ENCODE data around the gene GREM1. TPM values are rescaled to one million over a fixed set of nuclear protein-coding genes. Genes with fewer than 3 reads are reported as not detected.
A peak's percentile ranks its signal among the peaks of the same experiment; 100 is the strongest.

Gene GREM1
- total RNA-seq, 2 experiments from 2014 or later = not detected

- ATAC-seq (no peak), DNase-seq (no peak)
- H3K4me3 Mint-ChIP-seq = no peak overlapping the region
- H3K27me3 Mint-ChIP-seq = no peaks in the 10 kb centered on the region
- POLR2A ChIA-PET = no interaction called here
- CTCF ChIA-PET = no interaction called here
- H3K9me3 Mint-ChIP-seq (ENCODE audit: low read depth) = no peaks in the 10 kb centered on the region
- H3K27ac Mint-ChIP-seq = no peak overlapping the region
- no peaks in the 10 kb centered on the region for H3K36me3 Mint-ChIP-seq (ENCODE audit: low read depth)
- intact Hi-C loops (cut with DNase I, micrococcal nuclease) = no loop called here
- peaks cover 9% of the 10 kb centered on the region for H3K4me1 Mint-ChIP-seq
These were observed 34.7 kb upstream of the GREM1 start for GRCh38 chr15:32682977-32683630.

DNA sequence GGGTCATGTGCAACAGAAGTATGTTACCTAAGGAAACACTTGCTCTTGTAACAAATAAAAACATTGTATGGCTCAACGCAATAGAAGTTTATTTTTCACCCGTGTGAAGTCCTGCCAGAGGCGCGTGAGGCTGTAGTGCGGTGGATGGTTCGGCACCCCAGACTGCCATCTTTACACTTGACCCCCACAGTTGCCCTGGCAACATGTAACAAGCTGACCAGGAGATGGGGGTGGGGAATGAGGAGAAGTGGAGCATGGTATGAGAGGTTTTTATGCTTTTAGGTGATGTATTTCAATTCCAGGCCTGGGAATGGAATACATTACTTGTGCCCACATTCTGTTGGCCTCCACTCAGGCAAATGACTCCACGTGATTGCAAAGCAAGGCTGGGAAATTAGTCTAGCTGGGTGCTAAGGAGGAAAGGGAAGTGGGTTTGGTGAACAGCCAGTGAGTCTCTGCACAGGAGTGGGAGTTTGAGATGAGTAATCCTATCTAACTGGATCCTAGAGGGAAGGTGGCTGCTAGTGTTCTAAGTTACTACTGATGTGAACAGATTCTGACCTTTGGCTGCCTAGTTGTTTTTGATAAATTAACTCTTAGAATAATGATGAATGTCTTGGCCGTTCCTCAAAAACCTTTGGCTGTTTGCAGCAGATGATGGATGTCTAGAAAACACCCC, 33.8 kb upstream of the GREM1 start:
- DNase-seq (peak; percentile 8), ATAC-seq (peak; percentile 77)
- intact Hi-C loops (cut with DNase I, micrococcal nuclease) = no loop called here
- Mint-ChIP-seq H3K4me1 (peaks cover 9% of the 10 kb centered on the region), H3K9me3 (ENCODE audit: low read depth) (no peaks in the 10 kb centered on the region), H3K4me3 (no peak overlapping the region), H3K27me3 (no peaks in the 10 kb centered on the region), H3K27ac (no peak overlapping the region), H3K36me3 (ENCODE audit: low read depth) (no peaks in the 10 kb centered on the region)
- POLR2A ChIA-PET = no interaction called here
- CTCF ChIA-PET = interaction anchor here (0.7 kb wide), 1 partner anchor 159 kb away, joined by 3 read pairs; no protein-coding TSS in a partner anchor

GRCh38 chr15:32685576-32685975, 32.2 kb upstream of the GREM1 start:
- no peaks in the 10 kb centered on the region for H3K27me3 Mint-ChIP-seq
- ATAC-seq (no peak), DNase-seq (no peak)
- H3K4me3 Mint-ChIP-seq = no peak overlapping the region
- CTCF ChIA-PET = no interaction called here
- intact Hi-C loops (cut with DNase I, micrococcal nuclease) = no loop called here
- no peaks in the 10 kb centered on the region for H3K9me3 Mint-ChIP-seq (ENCODE audit: low read depth)
- no peak overlapping the region for H3K27ac Mint-ChIP-seq
- H3K36me3 Mint-ChIP-seq (ENCODE audit: low read depth) = no peaks in the 10 kb centered on the region
- peaks cover 9% of the 10 kb centered on the region for H3K4me1 Mint-ChIP-seq
- POLR2A ChIA-PET = no interaction called here

DNA sequence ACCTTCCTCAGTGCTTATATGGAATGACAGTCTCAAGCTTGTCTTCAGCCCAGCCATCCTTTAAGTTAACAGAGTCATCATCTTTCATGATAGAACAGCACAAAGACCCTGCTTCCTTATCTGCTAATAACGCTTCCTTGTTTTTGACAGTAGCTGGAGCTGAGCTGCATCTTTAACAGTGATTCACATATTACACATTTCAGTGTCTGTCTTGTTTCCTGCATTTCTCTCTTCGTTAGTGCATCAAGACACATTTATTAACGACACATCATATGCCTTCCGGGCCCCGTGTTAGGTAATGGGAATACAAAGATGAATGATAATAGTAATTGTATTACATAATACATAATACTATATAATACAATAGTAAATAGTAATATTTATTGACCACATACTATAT, 30.2 kb upstream of the GREM1 start:
- Mint-ChIP-seq H3K9me3 (ENCODE audit: low read depth) (no peaks in the 10 kb centered on the region), H3K27ac (no peak overlapping the region), H3K27me3 (no peaks in the 10 kb centered on the region), H3K4me1 (peaks cover 9% of the 10 kb centered on the region), H3K4me3 (no peak overlapping the region), H3K36me3 (ENCODE audit: low read depth) (no peaks in the 10 kb centered on the region)
- ChIA-PET POLR2A (no interaction called here), CTCF (interaction anchor here (1.1 to 1.3 kb wide), 2 partner anchors 21 to 25 kb away, joined by 3 read pairs; no protein-coding TSS in a partner anchor)
- DNase-seq (no peak), ATAC-seq (no peak)
- intact Hi-C loops (cut with DNase I, micrococcal nuclease) = no loop called here

GRCh38 chr15:32688151-32688639, 29.6 kb upstream of the GREM1 start:
- peaks cover 9% of the 10 kb centered on the region for H3K4me1 Mint-ChIP-seq
- H3K27ac Mint-ChIP-seq = no peak overlapping the region
- H3K9me3 Mint-ChIP-seq (ENCODE audit: low read depth) = no peaks in the 10 kb centered on the region
- no peak overlapping the region for H3K4me3 Mint-ChIP-seq
- no peak for DNase-seq
- ATAC-seq = no peak
- no peaks in the 10 kb centered on the region for H3K27me3 Mint-ChIP-seq
- ChIA-PET POLR2A (no interaction called here), CTCF (interaction anchor here (1.1 to 1.3 kb wide), 2 partner anchors 21 to 26 kb away, joined by 3 read pairs; no protein-coding TSS in a partner anchor)
- intact Hi-C loops (cut with DNase I, micrococcal nuclease) = no loop called here
- no peaks in the 10 kb centered on the region for H3K36me3 Mint-ChIP-seq (ENCODE audit: low read depth)

- ATAC-seq (no peak), DNase-seq (no peak)
- Mint-ChIP-seq H3K4me3 (no peak overlapping the region), H3K9me3 (ENCODE audit: low read depth) (no peaks in the 10 kb centered on the region), H3K27ac (no peak overlapping the region), H3K27me3 (no peaks in the 10 kb centered on the region), H3K36me3 (ENCODE audit: low read depth) (no peaks in the 10 kb centered on the region), H3K4me1 (no peaks in the 10 kb centered on the region)
- intact Hi-C loops (cut with DNase I, micrococcal nuclease) = no loop called here
- CTCF ChIA-PET = no interaction called here
- POLR2A ChIA-PET = no interaction called here
These were observed 26.7 kb upstream of the GREM1 start for GRCh38 chr15:32690941-32691688.

- Mint-ChIP-seq H3K4me3 (no peak overlapping the region), H3K4me1 (no peaks in the 10 kb centered on the region), H3K27me3 (no peaks in the 10 kb centered on the region), H3K9me3 (ENCODE audit: low read depth) (no peaks in the 10 kb centered on the region), H3K27ac (no peak overlapping the region), H3K36me3 (ENCODE audit: low read depth) (no peaks in the 10 kb centered on the region)
- ATAC-seq (no peak), DNase-seq (no peak)
- CTCF ChIA-PET = no interaction called here
- POLR2A ChIA-PET = no interaction called here
- intact Hi-C loops (cut with DNase I, micrococcal nuclease) = no loop called here
These were observed 26.1 kb upstream of the GREM1 start for GRCh38 chr15:32691689-32692038.

- ChIA-PET POLR2A (no interaction called here), CTCF (no interaction called here)
- DNase-seq = no peak
- Mint-ChIP-seq H3K9me3 (ENCODE audit: low read depth) (no peaks in the 10 kb centered on the region), H3K4me3 (no peak overlapping the region), H3K27me3 (no peaks in the 10 kb centered on the region), H3K27ac (no peak overlapping the region), H3K4me1 (no peaks in the 10 kb centered on the region), H3K36me3 (ENCODE audit: low read depth) (no peaks in the 10 kb centered on the region)
- no peak for ATAC-seq
- intact Hi-C loops (cut with DNase I, micrococcal nuclease) = no loop called here
These were observed 25.5 kb upstream of the GREM1 start for GRCh38 chr15:32692286-32692685.

DNA sequence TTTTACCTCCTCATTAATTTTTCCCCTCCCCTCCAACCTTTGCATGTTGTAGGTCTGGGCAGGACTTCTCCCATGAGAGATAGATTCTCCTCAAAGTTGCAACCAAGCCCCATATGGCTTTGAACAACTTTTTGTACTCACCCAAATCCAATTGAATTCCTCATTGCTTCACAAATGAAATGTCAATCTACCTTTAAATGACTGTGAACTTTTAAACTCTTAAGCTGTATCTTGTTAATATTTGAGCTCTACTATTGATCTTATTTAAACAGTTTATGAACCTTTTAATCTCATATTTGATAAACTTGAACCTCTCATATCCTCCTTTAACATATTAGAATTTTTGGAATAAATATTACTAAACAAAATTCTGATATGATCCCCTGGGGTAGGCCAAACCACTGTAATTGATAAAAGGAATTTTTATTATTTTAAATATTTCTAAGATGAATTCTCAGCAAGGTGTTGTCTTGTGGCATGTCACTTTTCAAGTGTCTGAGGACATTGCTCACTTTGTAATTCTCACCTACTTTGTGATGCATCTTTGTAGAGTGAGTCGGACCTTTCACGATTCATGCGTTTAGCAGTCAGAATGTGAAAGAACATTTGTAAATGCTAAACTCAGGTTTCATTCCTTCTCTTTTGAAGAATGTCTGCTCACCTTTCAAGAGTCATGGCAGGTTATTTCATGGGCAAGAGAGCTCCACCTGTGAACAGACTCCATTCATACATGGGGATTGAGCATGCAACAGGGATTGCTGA, 23.4 kb upstream of the GREM1 start:
- ChIA-PET POLR2A (no interaction called here), CTCF (no interaction called here)
- ATAC-seq = peak; percentile 60
- Mint-ChIP-seq H3K36me3 (ENCODE audit: low read depth) (no peaks in the 10 kb centered on the region), H3K9me3 (ENCODE audit: low read depth) (no peaks in the 10 kb centered on the region), H3K27ac (no peak overlapping the region), H3K27me3 (no peaks in the 10 kb centered on the region), H3K4me1 (no peaks in the 10 kb centered on the region), H3K4me3 (no peak overlapping the region)
- DNase-seq = no peak
- intact Hi-C loops (cut with DNase I, micrococcal nuclease) = no loop called here

DNA sequence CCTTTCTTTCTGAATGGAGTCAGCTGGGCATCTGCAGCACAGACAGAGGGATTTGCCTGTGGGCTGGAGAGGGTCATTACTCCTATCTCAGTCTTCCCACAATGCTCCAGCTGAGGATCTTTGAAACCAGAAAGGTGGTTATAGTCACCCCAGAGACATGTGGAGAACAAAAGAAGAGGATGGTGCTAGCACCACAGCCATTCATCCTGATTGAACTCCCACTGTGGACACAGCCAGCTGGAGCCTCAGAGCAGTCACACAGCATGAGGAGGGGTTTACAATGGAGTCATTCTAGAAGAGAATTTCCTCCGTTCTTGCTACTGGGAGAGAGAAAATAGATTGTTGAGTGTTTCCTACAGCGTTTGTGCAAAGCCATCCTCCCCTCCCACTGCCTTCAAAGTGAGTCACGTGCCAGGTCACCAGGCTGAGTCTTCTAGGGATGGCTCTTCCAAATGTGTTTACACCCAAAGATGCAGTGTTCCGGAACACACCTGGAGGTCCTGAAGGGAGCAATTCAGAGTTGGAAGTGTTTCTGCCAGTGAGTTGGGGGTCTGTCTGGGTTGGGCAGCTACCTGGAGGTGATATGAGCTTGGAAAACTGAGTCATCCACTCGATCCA, 18.9 kb upstream of the GREM1 start:
- ChIA-PET CTCF (interaction anchor here (0.6 kb wide), 1 partner anchor 37 kb away, joined by 4 read pairs; no protein-coding TSS in a partner anchor), POLR2A (no interaction called here)
- ATAC-seq (no peak), DNase-seq (peak; percentile 4)
- H3K9me3 Mint-ChIP-seq (ENCODE audit: low read depth) = no peaks in the 10 kb centered on the region
- peaks cover 11% of the 10 kb centered on the region for H3K27me3 Mint-ChIP-seq
- no peaks in the 10 kb centered on the region for H3K36me3 Mint-ChIP-seq (ENCODE audit: low read depth)
- intact Hi-C loops (cut with DNase I, micrococcal nuclease) = no loop called here
- no peak overlapping the region for H3K27ac Mint-ChIP-seq
- no peaks in the 10 kb centered on the region for H3K4me1 Mint-ChIP-seq
- no peak overlapping the region for H3K4me3 Mint-ChIP-seq

GRCh38 chr15:32700501-32701150, 17.2 kb upstream of the GREM1 start:
- Mint-ChIP-seq H3K4me1 (no peaks in the 10 kb centered on the region), H3K9me3 (ENCODE audit: low read depth) (no peaks in the 10 kb centered on the region), H3K27me3 (peaks cover 11% of the 10 kb centered on the region), H3K36me3 (ENCODE audit: low read depth) (no peaks in the 10 kb centered on the region), H3K27ac (no peak overlapping the region), H3K4me3 (no peak overlapping the region)
- ATAC-seq (no peak), DNase-seq (no peak)
- POLR2A ChIA-PET = no interaction called here
- intact Hi-C loops (cut with DNase I, micrococcal nuclease) = no loop called here
- CTCF ChIA-PET = no interaction called here
